Neuron (in vitro differentiated cells): ENCODE data around the gene NWD2.

Experiments used
- H2AFZ ChIP-seq: one replicate; pipeline ENCODE4 v1.6.1; 2013; ENCODE audit warnings: low read depth, mild to moderate bottlenecking, inconsistent platforms, low read length, moderate library complexity
- H3K27me3 ChIP-seq: one replicate; pipeline ENCODE4 v1.6.1; 2013; ENCODE audit warnings: low read length; ENCODE audit not compliant: insufficient read depth
- H3K36me3 ChIP-seq: one replicate; pipeline ENCODE4 v1.6.1; 2013; ENCODE audit warnings: low read length; ENCODE audit not compliant: insufficient read depth
- H3K4me1 ChIP-seq: one replicate; pipeline ENCODE4 v1.6.1; 2013; ENCODE audit warnings: low read length; ENCODE audit not compliant: insufficient read depth
- H3K4me3 ChIP-seq: 2 replicates; pipeline ENCODE4 v1.5.1; 2013; ENCODE audit warnings: mild to moderate bottlenecking, low read length, moderate library complexity
- H3K9me3 ChIP-seq: one replicate; pipeline ENCODE4 v1.6.1; 2013; ENCODE audit warnings: low read length

The NWD2 gene

GRCh38 chr4:37440501-37440900 lies 196.0 kb downstream of the NWD2 start:
- no peaks in the 10 kb centered on the region for H3K27me3 ChIP-seq
- no peaks in the 10 kb centered on the region for H3K9me3 ChIP-seq
- H3K4me1 ChIP-seq, result no peaks in the 10 kb centered on the region
- no peak overlapping the region for H3K4me3 ChIP-seq
- H2AFZ ChIP-seq, result no peak overlapping the region
- no peaks in the 10 kb centered on the region for H3K36me3 ChIP-seq

- Histone ChIP-seq H3K9me3 (no peaks in the 10 kb centered on the region), H2AFZ (no peak overlapping the region), H3K4me3 (no peak overlapping the region), H3K4me1 (no peaks in the 10 kb centered on the region), H3K36me3 (no peaks in the 10 kb centered on the region), H3K27me3 (no peaks in the 10 kb centered on the region)
These were observed 196.9 kb downstream of the NWD2 start for GRCh38 chr4:37441231-37442061.

- Histone ChIP-seq H2AFZ (no peak overlapping the region), H3K4me3 (no peak overlapping the region), H3K36me3 (no peaks in the 10 kb centered on the region)
These were observed 197.4 kb downstream of the NWD2 start for GRCh38 chr4:37442062-37442323.

GRCh38 chr4:37443137-37443536 lies 198.6 kb downstream of the NWD2 start:
- Histone ChIP-seq H3K4me1 (no peaks in the 10 kb centered on the region), H3K36me3 (no peaks in the 10 kb centered on the region), H3K4me3 (no peak overlapping the region), H3K9me3 (no peaks in the 10 kb centered on the region), H2AFZ (no peak overlapping the region), H3K27me3 (no peaks in the 10 kb centered on the region)

More at GRCh38 chr4:37442062-37442323, 197.4 kb downstream of the NWD2 start:
- Histone ChIP-seq H3K27me3 (no peaks in the 10 kb centered on the region), H3K9me3 (no peaks in the 10 kb centered on the region), H3K4me1 (no peaks in the 10 kb centered on the region)

- no peak overlapping the region for H3K4me3 ChIP-seq
- H3K27me3 ChIP-seq, result no peaks in the 10 kb centered on the region
- H3K36me3 ChIP-seq, result no peaks in the 10 kb centered on the region
- H2AFZ ChIP-seq, result no peak overlapping the region
- no peaks in the 10 kb centered on the region for H3K9me3 ChIP-seq
- H3K4me1 ChIP-seq, result no peaks in the 10 kb centered on the region
These were observed 200.5 kb downstream of the NWD2 start for GRCh38 chr4:37445023-37445422.

GRCh38 chr4:37446016-37446415 lies 201.5 kb downstream of the NWD2 start:
- no peaks in the 10 kb centered on the region for H3K4me1 ChIP-seq

GRCh38 chr4:37447886-37448285 lies 203.3 kb downstream of the NWD2 start:
- Histone ChIP-seq H3K27me3 (no peaks in the 10 kb centered on the region), H3K9me3 (no peaks in the 10 kb centered on the region), H2AFZ (no peak overlapping the region), H3K4me3 (no peak overlapping the region), H3K4me1 (no peaks in the 10 kb centered on the region), H3K36me3 (no peaks in the 10 kb centered on the region)

More at GRCh38 chr4:37446016-37446415, 201.5 kb downstream of the NWD2 start:
- no peak overlapping the region for H3K4me3 ChIP-seq
- H3K27me3 ChIP-seq, result no peaks in the 10 kb centered on the region
- no peaks in the 10 kb centered on the region for H3K36me3 ChIP-seq
- H2AFZ ChIP-seq, result no peak overlapping the region
- H3K9me3 ChIP-seq, result no peaks in the 10 kb centered on the region

- H3K9me3 ChIP-seq, result no peaks in the 10 kb centered on the region
- no peaks in the 10 kb centered on the region for H3K36me3 ChIP-seq
- no peak overlapping the region for H3K4me3 ChIP-seq
- H3K27me3 ChIP-seq, result peaks cover 14% of the 10 kb centered on the region
- no peak overlapping the region for H2AFZ ChIP-seq
- H3K4me1 ChIP-seq, result peaks cover 13% of the 10 kb centered on the region
These were observed 205.8 kb downstream of the NWD2 start for GRCh38 chr4:37450309-37450708.

- Histone ChIP-seq H3K36me3 (no peaks in the 10 kb centered on the region), H2AFZ (no peak overlapping the region), H3K4me1 (peaks cover 13% of the 10 kb centered on the region), H3K27me3 (peaks cover 20% of the 10 kb centered on the region), H3K4me3 (no peak overlapping the region), H3K9me3 (no peaks in the 10 kb centered on the region)
These were observed 206.4 kb downstream of the NWD2 start for GRCh38 chr4:37450911-37451310.

- peaks cover 26% of the 10 kb centered on the region for H3K27me3 ChIP-seq
- no peak overlapping the region for H3K4me3 ChIP-seq
- no peak overlapping the region for H2AFZ ChIP-seq
- peaks cover 13% of the 10 kb centered on the region for H3K4me1 ChIP-seq
- H3K36me3 ChIP-seq, result no peaks in the 10 kb centered on the region
- no peaks in the 10 kb centered on the region for H3K9me3 ChIP-seq
These were observed 207.1 kb downstream of the NWD2 start for GRCh38 chr4:37451656-37452055.

- peaks cover 27% of the 10 kb centered on the region for H3K27me3 ChIP-seq
- no peak overlapping the region for H3K4me3 ChIP-seq
- H3K36me3 ChIP-seq, result no peaks in the 10 kb centered on the region
These were observed 208.4 kb downstream of the NWD2 start for GRCh38 chr4:37452952-37453280.

GRCh38 chr4:37453281-37453998 lies 208.9 kb downstream of the NWD2 start:
- no peaks in the 10 kb centered on the region for H3K36me3 ChIP-seq
- H3K27me3 ChIP-seq, result peaks cover 27% of the 10 kb centered on the region
- H3K9me3 ChIP-seq, result no peaks in the 10 kb centered on the region
- H2AFZ ChIP-seq, result peak overlapping the region; percentile 88
- H3K4me3 ChIP-seq, result peak overlapping the region; percentile 42
- H3K4me1 ChIP-seq, result peaks cover 13% of the 10 kb centered on the region

More at GRCh38 chr4:37452952-37453280, 208.4 kb downstream of the NWD2 start:
- H3K4me1 ChIP-seq, result peaks cover 13% of the 10 kb centered on the region
- H2AFZ ChIP-seq, result no peak overlapping the region
- H3K9me3 ChIP-seq, result no peaks in the 10 kb centered on the region

- H3K36me3 ChIP-seq, result no peaks in the 10 kb centered on the region
- H3K27me3 ChIP-seq, result peaks cover 27% of the 10 kb centered on the region
- H3K9me3 ChIP-seq, result no peaks in the 10 kb centered on the region
- H3K4me3 ChIP-seq, result peak overlapping the region; percentile 22
- peak overlapping the region; percentile 88 for H2AFZ ChIP-seq
- peaks cover 13% of the 10 kb centered on the region for H3K4me1 ChIP-seq
These were observed 209.7 kb downstream of the NWD2 start for GRCh38 chr4:37453999-37454800.
